ENCODE data around the gene CLDND1. TPM values are rescaled to one million over a fixed set of nuclear protein-coding genes. Genes with fewer than 3 reads are reported as not detected.
A peak's percentile ranks its signal among the peaks of the same experiment; 100 is the strongest.

CLDND1 gene
- total and polyA plus RNA-seq, 10 of the 15 experiments (the other 5 are each of a cell fraction or from before 2014, with no cell fraction given), result 97.8 to 225 (median 152) TPM

- no peak for TF ChIP-seq E2F4 (IDR thresholded peaks at IDR 0.05; ENCODE audit: low read depth, low read length)
- TF ChIP-seq ETV6 (conservative IDR thresholded peaks at IDR 0.05 in 1 of 2, IDR thresholded peaks at IDR 0.05 in 1 of 2; ENCODE audit: borderline replicate concordance in 1 of 2, low read depth in 1 of 2), result peak in 1 of 2 experiments; percentile 52; a peak in 1 of 4 replicates
- peak; percentile 93 for TF ChIP-seq JUNB (IDR thresholded peaks at IDR 0.05)
- TF ChIP-seq YBX1 (IDR thresholded peaks at IDR 0.05), result no peak
- TF ChIP-seq ELK1 (IDR thresholded peaks at IDR 0.05; ENCODE audit: low read depth, low read length), result no peak
- no peak for TF ChIP-seq ESRRA (IDR thresholded peaks at IDR 0.05; ENCODE audit: low read length)
- TF ChIP-seq SMARCA5 (IDR thresholded peaks at IDR 0.05), result 0 out of 2 replicates have a peak, but pooled peaks have one; percentile 32
- TF ChIP-seq, protein P1, sequence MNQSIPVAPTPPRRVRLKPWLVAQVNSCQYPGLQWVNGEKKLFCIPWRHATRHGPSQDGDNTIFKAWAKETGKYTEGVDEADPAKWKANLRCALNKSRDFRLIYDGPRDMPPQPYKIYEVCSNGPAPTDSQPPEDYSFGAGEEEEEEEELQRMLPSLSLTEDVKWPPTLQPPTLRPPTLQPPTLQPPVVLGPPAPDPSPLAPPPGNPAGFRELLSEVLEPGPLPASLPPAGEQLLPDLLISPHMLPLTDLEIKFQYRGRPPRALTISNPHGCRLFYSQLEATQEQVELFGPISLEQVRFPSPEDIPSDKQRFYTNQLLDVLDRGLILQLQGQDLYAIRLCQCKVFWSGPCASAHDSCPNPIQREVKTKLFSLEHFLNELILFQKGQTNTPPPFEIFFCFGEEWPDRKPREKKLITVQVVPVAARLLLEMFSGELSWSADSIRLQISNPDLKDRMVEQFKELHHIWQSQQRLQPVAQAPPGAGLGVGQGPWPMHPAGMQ (IDR thresholded peaks at IDR 0.05; ENCODE audit: borderline replicate concordance), result no peak
- no peak for TF ChIP-seq TARDBP (IDR thresholded peaks at IDR 0.05; ENCODE audit: borderline replicate concordance)
- TF ChIP-seq CEBPZ (IDR thresholded peaks at IDR 0.05; ENCODE audit: low read depth, low read length), result no peak
- TF ChIP-seq SMAD1 (IDR thresholded peaks at IDR 0.05; ENCODE audit: low read depth, partially characterized antibody), result no peak
- no peak for TF ChIP-seq CBX3 (IDR thresholded peaks at IDR 0.05; ENCODE audit: borderline replicate concordance, low read depth)
- TF ChIP-seq POLR2AphosphoS5 (IDR thresholded peaks at IDR 0.05; ENCODE audit: low read length), result no peak
- TF ChIP-seq, protein P2, sequence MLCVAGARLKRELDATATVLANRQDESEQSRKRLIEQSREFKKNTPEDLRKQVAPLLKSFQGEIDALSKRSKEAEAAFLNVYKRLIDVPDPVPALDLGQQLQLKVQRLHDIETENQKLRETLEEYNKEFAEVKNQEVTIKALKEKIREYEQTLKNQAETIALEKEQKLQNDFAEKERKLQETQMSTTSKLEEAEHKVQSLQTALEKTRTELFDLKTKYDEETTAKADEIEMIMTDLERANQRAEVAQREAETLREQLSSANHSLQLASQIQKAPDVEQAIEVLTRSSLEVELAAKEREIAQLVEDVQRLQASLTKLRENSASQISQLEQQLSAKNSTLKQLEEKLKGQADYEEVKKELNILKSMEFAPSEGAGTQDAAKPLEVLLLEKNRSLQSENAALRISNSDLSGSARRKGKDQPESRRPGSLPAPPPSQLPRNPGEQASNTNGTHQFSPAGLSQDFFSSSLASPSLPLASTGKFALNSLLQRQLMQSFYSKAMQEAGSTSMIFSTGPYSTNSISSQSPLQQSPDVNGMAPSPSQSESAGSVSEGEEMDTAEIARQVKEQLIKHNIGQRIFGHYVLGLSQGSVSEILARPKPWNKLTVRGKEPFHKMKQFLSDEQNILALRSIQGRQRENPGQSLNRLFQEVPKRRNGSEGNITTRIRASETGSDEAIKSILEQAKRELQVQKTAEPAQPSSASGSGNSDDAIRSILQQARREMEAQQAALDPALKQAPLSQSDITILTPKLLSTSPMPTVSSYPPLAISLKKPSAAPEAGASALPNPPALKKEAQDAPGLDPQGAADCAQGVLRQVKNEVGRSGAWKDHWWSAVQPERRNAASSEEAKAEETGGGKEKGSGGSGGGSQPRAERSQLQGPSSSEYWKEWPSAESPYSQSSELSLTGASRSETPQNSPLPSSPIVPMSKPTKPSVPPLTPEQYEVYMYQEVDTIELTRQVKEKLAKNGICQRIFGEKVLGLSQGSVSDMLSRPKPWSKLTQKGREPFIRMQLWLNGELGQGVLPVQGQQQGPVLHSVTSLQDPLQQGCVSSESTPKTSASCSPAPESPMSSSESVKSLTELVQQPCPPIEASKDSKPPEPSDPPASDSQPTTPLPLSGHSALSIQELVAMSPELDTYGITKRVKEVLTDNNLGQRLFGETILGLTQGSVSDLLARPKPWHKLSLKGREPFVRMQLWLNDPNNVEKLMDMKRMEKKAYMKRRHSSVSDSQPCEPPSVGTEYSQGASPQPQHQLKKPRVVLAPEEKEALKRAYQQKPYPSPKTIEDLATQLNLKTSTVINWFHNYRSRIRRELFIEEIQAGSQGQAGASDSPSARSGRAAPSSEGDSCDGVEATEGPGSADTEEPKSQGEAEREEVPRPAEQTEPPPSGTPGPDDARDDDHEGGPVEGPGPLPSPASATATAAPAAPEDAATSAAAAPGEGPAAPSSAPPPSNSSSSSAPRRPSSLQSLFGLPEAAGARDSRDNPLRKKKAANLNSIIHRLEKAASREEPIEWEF (IDR thresholded peaks at IDR 0.05; ENCODE audit: insufficient replicate concordance, low read depth, low read length), result no peak
- no peak for TF ChIP-seq NR2F1 (conservative IDR thresholded peaks at IDR 0.05)
- no peak for TF ChIP-seq ZZZ3 (IDR thresholded peaks at IDR 0.05; ENCODE audit: control insufficient read depth, insufficient read length, low read depth)
- no peak for TF ChIP-seq MTA2 (IDR thresholded peaks at IDR 0.05; ENCODE audit: low read depth)
- TF ChIP-seq NFIC (IDR thresholded peaks at IDR 0.05; ENCODE audit: low read depth, low read length), result peak; percentile 75
- no peak for TF ChIP-seq CBFB (IDR thresholded peaks at IDR 0.05; ENCODE audit: low read depth)
Measured at GRCh38 chr3:98565237-98565643, 42.5 kb upstream of the CLDND1 start (continued).
